Activated T-helper 1 cell treated with Interleukin-2 at 50 U/mL for 16 hours (primary cell): Measurements from ENCODE around the gene PIP5K1C.

Experiments
- DNase-seq: peaks from one replicate; pipeline ENCODE4 v3.0.0-alpha.2; 2020; ENCODE audit warnings: low read depth

The PIP5K1C gene

DNA sequence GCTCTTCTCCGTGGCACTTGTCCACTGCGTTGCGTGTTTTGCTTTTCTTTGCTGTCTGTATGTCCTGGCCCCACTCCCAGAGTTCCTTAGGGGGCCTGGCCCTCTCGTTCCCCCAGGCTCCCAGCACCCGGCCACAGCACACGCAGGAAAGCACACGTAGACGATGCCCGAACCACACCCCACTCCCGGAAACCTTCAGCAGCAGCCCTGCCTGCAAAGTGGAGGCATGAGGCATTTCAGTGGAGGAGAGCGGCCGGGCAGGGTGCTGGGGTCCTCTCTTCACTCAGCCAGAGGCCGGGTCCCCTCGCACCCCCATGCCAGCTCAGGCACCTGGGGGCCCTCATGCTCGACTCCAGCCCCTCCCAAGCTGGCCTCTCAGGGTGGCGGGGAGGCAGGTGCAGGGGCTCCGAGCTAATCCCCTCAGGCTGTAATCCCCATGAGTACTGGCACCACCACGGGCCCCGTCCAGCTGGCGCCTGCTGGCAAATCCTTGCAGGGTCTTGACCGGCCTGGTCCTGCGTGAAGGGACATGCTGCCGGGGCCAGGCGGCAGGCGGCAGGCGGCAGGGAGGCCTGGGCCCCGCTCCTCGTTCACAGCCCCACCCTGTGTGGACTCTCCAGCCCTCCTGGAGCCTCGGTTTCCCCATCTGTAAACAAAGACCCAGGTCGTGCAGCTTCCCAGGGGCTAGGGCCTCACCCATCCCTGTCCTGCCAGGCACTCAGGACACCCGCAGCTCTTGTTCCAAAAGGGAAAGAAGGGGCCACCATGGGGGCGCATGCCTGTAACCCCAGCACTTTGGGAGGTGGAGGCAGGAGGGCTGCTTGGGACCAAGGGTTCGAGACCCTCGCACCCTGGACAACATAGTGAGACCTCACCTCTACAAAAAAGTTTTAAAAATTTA is 7.0 kb downstream of the PIP5K1C start:
- DNase-seq = no peak

DNA sequence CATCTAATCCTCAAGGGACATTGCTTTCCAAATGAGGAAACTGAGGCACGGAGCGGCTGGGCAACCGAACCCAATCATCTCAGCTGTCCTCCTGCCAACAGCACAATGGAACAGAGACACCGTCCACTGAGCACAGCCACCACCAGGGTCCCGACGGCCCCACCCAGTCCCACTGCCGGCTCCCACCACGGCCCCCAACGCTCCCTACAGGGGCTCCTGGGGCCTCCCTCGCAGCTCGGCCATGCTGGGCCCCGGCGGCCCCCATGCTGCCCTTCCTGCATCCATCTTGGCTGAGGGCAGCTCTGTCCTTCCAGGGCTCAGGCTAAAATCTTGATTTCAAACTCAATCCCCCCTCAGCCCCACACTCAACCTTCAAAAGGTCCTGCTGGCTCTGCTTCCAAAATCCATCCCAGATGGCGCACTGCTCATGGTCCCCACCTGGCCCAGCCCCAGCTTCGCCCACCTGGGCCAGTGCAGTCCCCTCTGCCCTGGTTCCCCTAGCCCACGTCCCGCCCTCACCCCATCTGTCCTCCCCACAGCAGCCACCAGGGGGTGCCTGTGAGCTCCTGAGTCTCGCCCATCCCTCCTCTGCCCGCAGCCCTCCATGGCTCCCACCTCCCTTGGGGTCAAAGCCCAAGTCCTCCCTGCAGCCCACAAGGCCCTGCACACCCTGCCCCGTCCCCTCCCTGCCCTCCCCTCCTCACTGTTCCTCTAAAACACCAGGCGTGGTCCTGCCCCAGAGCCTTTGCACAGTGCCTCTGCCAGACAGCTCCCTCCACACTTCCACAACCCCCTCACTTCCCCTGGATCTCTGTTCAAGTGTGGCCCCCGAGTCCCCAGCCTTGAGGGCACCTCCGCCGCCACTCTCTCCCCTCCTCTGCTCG is 7.9 kb downstream of the PIP5K1C start:
- DNase-seq = peak; percentile 23

DNA sequence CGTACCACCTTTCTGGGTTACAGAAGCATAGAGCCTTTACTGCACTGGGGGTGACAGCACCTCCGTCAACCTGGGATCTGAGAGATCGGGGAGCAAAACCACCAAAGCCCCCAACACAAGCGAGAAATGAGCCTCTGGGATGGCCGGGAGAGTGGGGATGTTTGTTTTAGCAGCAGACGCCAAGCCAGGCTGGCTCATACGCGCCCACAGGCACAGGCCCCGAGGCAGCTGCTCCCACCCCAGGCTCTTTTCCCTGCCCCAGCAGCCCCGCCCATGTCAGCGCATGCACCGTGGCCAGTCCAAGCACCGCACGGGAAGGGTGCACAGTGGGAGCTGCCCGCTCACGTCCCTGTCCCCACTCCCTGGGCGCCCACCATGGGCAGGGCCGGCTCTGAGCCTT is 8.5 kb downstream of the PIP5K1C start:
- DNase-seq = no peak

DNA sequence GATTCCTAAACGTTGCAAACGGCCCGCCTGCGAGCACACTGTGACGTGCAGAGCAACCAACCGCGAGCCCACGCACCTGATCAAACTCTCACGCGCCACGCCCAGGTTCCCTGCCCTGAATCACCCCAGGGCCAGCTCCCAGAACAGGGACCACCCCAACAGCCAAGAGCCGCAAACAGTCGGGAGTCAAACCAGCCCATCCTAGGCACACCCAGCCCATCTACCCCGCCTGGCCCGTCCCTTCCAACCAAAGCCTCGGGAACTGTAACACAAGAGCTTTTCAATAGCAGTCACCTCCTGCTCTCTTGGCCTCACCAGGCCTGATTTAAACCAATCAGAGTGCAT is 8.9 kb downstream of the PIP5K1C start:
- DNase-seq = no peak

DNA sequence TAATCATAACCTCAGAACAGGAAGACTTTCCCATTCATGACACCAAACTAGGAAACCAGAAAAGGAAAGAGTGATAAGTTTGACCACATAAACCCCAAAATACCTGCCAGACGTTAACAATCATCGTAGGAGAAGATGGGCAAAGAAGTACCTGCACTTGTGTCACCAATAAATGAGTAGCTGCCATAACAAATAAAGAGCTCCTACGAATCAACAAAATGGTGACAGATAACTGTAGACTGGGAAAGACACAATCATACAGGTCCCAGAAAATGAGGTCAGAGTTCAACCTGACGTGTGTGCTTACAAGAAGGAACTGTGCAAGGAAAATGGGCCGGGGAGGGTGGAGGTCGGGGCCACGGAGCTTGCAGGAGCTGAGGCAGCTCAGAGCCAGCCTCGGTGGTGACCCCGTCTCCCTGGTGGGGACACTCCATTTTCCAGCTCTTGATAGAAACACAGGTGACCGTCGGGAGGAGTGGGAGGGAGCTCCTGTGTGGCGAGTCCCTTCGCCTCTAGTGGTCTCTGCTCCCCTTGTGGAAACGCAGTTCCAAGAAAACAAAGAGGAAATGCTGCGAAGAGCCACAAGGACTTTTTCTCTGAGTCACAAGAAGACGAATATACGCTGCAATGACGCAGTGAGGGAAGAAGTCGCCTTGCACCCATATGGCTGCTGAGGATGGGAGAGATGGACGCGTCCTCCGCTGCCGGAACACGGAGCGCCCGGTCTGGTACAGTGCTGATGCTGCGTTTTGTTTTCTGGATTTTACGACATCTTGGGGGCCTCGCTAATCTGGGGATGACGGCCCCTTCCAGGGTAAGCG is 9.5 kb downstream of the PIP5K1C start:
- DNase-seq = no peak

DNA sequence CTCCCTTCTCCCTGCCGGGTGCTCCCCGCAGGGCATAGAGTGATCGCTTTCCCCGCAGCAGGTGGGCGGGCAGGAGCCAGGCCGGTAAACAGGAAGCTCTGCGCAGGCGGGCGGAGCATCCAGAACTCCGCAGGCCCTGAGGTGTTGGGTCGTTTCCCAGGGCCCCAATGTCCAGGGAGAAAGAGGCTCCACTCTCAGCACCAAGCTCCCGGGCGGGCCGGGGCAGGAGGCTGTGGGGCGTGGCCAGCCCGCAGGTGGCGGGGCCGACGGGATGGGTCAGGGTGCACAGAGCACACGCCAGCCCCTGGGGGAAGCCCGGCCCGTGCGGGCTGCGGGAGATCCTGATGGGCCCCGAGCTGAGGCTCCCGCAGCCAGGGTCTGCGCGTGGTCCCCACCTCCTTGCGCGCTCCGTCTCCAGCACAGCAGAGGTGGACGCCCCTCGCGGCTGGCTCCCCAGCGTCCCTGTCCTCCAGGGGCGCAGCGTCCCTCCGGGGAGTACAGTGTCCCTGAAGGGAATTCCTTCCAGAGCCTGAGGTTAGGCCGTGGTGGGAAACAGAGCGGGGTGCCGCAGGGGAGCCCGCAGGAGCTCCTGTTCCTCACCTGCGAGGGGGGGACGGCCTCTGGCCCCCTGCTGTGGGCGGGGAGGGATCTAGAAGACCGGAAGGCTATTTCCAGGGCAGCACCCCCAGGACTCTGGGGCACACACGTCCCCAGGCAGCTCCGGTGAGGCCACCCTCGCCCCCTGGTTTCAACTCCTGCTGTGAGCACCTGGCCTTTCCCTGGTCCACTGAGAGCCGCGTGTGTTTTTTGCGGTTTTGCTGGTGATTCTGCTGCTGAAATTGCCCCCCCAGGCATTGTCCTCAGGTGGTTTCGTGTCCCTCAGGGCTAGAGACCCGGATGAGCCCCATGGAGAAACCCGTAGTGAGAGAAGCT is 12.2 kb downstream of the PIP5K1C start:
- DNase-seq = peak; percentile 42

DNA sequence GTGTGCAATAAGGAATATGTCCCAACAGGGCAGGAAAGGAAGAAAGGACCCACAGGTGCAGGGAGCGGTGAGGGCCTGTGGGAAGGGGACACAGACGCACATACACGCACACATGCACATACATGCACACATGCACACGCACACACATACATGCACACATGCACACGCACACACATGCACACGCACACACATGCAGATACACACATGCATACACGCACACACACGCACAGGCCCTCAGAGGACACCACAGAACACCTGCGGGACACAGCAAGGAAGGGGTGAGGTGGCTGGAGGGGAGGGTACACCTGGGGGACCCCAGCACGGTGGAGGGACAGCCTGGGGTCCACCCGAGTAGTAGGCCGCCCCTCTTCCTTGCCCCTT is 12.9 kb downstream of the PIP5K1C start:
- DNase-seq = no peak

DNA sequence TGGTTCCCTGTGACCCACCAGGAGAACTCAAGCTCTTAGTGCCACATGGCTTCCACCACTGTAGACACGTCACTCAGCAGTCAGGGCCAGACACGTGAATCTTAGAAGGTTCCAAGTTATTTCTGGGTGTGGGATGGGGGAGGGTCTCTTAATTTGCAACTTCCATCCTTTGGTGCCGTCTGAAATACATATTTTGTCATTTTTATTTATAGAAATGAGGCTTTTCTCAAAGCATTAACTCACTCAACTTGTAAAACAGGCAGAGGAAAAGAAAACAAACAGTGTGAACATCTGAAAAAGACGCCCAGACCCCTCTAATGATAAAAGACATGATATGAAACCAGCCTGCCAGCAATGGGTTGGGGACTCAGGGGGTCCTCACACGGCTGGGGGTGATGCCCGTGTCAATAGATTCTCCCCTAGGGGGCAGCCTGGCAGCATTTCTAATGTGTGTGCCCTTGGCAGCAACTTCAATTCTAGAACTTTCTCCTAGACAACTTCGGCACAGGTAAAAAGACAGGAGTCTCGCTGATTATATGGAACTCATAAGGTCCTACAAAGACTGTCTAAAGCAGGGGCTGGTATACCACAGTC is 15.4 kb downstream of the PIP5K1C start:
- DNase-seq = no peak

DNA sequence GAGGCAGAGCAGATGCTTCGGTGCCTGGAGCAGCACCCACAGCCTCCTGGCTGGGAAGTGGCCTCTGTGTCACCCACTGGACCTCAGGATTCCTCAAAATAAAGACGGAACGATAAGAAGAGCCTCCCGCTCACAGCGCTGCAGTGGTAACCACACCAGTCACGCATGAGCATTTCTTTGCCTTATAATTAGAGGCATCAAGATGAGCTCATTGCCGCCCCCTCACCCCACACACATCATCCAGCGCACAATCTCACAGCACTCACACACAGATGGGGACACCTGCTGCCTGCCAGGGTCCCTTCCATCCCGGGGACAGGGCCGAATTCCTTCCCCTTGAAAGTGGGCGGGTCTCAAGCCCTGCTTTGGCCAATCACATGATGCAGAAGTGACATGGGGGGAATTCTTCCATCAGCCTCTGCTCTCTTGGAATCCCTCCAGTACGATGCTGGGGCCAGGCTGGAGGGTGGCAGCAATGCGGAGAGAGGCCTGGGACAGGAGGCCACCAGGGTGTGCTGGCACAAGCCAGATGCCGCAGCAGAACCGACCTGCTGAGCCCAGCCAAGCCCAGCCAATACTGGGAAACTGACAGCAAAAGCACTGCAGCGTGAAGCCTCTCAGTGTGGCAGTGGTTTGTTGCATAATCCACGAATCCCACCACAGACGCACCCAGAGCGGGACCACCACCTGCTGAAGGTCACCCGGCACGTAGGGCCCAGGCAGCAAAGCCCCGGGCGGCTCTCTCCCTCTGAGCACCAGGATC is 16.0 kb downstream of the PIP5K1C start:
- no peak for DNase-seq

DNA sequence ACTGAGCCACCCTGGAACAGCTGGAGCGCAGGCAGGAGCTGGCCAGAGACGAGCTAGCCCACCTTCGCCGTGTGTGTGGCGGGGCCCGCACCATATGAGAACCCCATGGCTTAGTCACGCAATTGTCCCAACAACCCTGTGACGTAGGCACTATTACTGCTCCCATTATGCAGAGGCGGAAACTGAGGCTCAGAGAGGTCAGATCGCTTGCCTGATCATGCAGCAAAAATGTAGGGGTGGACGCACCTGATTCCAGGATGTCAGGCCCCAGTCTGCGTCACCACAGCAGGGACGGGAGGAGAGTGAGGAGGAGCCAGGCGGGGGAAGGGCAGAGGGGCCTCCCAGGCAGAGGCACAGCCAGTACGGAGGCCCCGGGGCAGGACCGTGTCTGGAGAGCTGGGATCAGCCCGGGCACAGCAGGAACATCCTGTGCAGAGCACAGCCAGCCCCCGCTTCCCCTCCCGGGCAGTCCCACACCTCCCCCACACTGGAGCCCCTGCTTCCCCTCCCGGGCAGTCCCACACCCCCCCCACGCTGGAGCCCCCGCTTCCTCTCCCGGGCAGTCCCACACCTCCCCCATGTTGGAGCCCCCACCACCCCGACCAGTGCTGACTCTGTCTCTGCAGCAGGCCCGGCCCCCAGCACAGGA is 16.7 kb downstream of the PIP5K1C start:
- DNase-seq = no peak

DNA sequence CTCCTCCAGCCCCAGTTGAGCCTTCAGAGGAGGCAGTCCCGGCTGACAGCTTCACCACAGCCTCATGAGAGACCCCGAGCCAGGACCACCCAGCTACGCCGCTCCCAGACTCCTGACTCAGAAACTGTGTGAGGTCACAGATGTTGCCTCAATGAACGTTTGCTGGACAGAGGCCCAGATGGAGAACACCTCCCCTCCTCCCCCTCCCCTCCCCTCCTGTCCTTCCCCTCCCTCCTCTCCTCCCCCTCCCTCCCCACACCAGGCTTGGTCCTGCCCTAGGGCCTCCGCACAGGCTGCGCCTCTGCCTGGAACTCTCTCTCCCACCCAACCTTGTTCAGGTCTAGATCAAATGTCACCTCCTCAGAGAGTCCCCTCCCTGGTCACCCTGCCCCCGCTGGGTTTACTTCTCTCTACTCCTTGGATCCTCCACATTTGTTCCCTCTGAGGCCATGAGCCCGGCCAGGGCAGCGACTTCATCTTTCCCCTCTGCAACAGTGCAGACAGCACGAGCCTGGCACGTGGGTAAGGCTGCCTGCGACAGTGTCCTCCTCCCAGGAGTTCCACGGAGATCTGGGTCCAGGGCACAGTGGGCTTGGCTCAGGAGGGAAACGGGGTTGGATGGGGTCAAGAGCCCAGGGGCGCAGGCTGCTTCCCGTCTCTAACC is 17.4 kb downstream of the PIP5K1C start:
- DNase-seq = no peak

DNA sequence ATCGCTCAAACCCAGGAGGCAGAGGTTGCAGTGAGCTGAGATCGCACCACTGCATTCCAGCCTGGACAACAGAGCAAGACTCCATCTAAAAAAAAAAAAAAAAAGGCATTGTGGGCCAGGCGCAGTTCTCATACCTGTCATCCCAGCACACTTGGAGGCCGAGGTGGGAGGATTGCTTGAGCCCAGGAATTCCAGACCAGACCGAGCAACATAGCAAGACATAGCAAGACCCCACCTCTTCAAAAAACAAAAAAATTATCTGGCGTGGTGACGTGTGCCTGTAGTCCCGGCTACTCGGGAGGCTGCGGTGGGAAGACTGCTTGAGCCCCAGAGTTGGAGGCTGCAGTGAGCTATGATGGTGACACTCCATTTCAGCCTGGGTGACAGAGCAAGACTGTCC is 18.0 kb downstream of the PIP5K1C start:
- no peak for DNase-seq

DNA sequence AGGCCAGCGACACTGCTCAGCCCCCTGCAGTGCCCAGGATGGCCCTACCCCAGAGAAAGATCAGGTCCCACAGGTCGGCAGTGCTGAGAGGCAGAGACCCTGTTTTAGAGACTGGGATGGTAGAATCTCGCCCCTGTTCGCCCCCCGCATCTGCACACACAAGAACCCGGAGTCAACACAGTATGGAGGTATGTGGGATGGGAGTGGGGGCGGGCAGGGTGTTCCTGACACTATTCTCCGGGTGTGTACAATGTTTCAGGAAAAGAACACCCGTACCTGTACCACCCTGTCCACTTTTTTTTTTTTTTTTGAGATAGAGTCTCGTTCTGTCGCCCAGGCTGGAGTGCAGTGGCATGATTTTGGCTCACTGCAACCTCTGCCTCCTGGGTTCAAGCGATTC is 19.3 kb downstream of the PIP5K1C start:
- DNase-seq = no peak

DNA sequence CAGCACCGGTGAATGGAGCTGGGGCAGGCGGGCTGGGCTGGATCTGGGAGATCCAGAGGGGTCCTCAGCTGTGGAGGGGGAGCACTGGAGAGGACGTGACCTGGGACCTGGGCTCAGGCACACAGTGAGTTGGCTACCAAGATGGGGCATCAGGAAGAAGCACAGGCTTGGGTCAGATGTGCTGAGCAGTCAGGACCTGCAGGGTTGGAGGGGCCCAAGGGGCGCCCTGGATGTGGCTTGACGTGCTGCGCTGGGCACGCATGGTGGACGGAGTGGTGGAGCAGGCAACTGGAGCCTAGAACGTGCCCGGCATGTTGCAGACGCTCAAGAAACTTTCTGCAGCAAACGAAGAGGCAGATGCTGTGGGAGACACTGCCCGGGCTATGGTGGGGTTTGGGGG is 20.7 kb downstream of the PIP5K1C start:
- DNase-seq = no peak

DNA sequence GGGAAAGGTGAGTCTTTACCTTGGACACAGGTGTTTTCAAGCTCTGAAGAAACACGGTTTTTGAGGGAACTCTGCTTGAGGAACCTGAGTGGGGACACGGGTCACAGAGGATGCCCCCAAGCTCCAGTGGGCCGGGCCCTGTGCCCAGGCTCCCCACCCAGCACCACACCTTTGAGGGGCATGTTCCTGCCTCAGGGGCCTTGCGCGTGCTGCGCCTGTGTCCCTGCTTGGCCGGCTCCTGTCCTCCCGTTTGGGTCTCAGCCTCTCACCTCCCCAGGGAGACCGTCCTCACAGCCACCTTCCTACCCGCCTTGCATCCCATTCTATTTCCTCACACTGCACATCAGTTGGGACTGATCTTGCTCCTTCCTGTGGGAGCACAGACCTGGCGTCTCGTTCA is 21.1 kb downstream of the PIP5K1C start:
- DNase-seq = no peak

DNA sequence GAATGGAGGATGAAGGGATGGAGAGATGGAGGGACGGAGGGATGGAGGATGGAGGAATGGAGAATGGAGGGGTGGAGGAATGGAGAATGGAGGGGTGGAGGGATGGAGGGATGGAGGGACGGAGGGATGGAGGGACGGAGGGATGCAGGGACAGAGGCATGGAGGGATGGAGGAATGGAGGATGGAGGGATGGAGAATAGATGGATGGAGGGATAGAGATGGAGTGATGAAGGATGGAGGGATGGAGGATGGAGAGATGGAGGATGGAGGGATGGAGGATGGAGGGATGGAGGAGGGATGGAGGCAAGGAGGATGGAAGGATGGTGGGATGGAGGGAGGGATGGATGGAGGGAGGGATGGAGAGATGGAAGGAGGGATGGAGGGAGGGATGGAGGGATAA is 22.1 kb downstream of the PIP5K1C start:
- DNase-seq = no peak

DNA sequence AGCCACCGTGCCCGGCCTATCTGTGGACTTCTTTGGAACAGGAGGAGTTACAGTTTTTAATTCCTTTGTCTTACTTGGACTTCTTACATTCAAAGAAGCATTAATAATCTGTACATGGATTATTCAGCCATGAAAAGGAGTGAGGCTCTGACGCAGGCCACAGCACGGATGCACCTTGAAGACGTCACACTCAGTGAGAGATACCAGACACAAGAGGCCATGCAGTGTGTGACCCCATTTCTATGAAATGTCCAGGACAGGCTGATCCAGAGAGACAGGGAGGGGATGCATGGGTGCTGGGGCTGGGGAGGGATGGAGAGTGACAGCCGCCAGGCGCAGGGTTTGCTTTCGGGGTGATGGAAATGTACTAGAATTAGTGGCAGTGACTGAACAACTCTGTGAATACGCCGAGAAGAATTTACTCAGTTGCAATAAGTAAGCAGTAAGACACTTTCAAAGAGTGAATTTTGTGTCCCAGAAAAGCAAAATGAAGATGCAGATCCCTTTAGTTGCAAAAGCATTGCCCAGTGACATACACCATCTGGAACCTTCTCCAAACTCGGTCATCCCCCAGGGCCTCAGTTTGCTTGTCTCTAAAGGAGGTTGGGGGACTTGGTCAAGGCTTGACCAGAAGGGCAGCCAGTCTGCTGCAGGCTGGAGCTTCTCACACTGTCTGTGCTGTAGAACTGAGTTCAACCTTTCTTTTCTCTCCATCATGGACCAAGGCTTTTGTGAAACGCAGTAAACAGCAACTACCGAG is 25.3 kb downstream of the PIP5K1C start:
- no peak for DNase-seq
